Measurements from ENCODE around the gene AP3M1. TPM values are rescaled to one million over a fixed set of nuclear protein-coding genes. Genes with fewer than 3 reads are reported as not detected.

AP3M1 gene
- total RNA-seq, 1 experiment from 2014 or later: 37.4 TPM

GRCh38 chr10:74077416-74077815, 73.2 kb downstream of the AP3M1 start:
- Histone ChIP-seq H2BK12ac (ENCODE audit: insufficient read length, low read depth, low read length) (no peak overlapping the region), H4K91ac (ENCODE audit: insufficient read length, low read depth, low read length) (no peak overlapping the region), H4K8ac (replicated peaks; ENCODE audit: insufficient read length, low read depth, low read length) (no peak overlapping the region), H4K20me1 (ENCODE audit: control insufficient read depth, insufficient read depth, insufficient read length) (no peaks in the 10 kb centered on the region), H2BK20ac (ENCODE audit: low read depth, low read length, poor library complexity, severe bottlenecking) (no peak overlapping the region), H3K27ac (ENCODE audit: insufficient read length, low read depth, low read length) (no peak overlapping the region), H3K4me1 (ENCODE audit: insufficient read depth, low read length) (peaks cover 9% of the 10 kb centered on the region), H3K9ac (ENCODE audit: extremely low read depth, insufficient read length, low read length) (no peak overlapping the region), H2AFZ (ENCODE audit: low read length) (no peak overlapping the region), H3K79me1 (ENCODE audit: insufficient read depth, low read depth, low read length, poor library complexity, severe bottlenecking) (no peaks in the 10 kb centered on the region), H3K56ac (ENCODE audit: insufficient read length, low read depth, low read length) (no peak overlapping the region), H3K4ac (ENCODE audit: low read depth, low read length) (no peak overlapping the region), H2AK5ac (ENCODE audit: insufficient read length, low read length) (no peak overlapping the region), H3K23ac (ENCODE audit: insufficient read length, low read depth, low read length) (no peak overlapping the region), H3K79me2 (ENCODE audit: insufficient read depth, low read length) (no peaks in the 10 kb centered on the region; the same call in 1 of the 2 replicates), H3K23me2 (ENCODE audit: insufficient read length, low read depth, low read length, poor library complexity, severe bottlenecking) (no peaks in the 10 kb centered on the region), H3K14ac (ENCODE audit: insufficient read depth, low read length) (no peak overlapping the region), H3K9me3 (ENCODE audit: control insufficient read depth, low read depth, low read length) (no peaks in the 10 kb centered on the region), H4K5ac (ENCODE audit: insufficient read length, low read depth, low read length) (no peak overlapping the region), H3K4me2 (ENCODE audit: insufficient read depth, insufficient read length, low read length) (no peak overlapping the region), H3K18ac (ENCODE audit: insufficient read length, low read depth, low read length) (no peak overlapping the region), H2BK120ac (ENCODE audit: low read depth, low read length, poor library complexity, severe bottlenecking) (no peak overlapping the region), H2BK15ac (ENCODE audit: low read depth, low read length) (no peak overlapping the region), H3T11ph (ENCODE audit: low read length) (no peak overlapping the region), H3K27me3 (ENCODE audit: insufficient read depth, low read length) (no peaks in the 10 kb centered on the region), H2BK5ac (ENCODE audit: insufficient read length, low read length) (no peak overlapping the region)
- no CpG with 5 or more reads among the region's 4 CpGs for WGBS (ENCODE audit: extremely low coverage, insufficient read length, low lambda C conversion rate)
- Mint-ChIP-seq H3K36me3 (ENCODE audit: insufficient read depth in 1 of 3, low read depth in 3 of 3) (peaks cover 29 to 64% (median 44%) of the 10 kb centered on the region in 3 experiments; a peak in 6 of 7 replicates), H3K4me3 (0 out of 5 replicates have a peak overlapping the region, but pooled peaks of 1 of the 2 experiments have one; percentile 2), H3K9me3 (no peaks in the 10 kb centered on the region), H3K27me3 (ENCODE audit: low read depth) (no peaks in the 10 kb centered on the region), H3K4me1 (peaks cover 49 to 54% of the 10 kb centered on the region in 2 experiments), H3K27ac (peak overlapping the region in 1 of 3 experiments; percentile 80; a peak in 2 of 7 replicates)
- no peak for DNase-seq
- TF ChIP-seq CTCF (conservative IDR thresholded peaks at IDR 0.05): no peak

All from H9 (cell line).